PC-3 (cell line): ENCODE data around the gene NGDN. TPM values are rescaled to one million over a fixed set of nuclear protein-coding genes. Genes with fewer than 3 reads are reported as not detected.

Experiments used
- ATAC-seq: fragments of 200-7000 bp; cut with Tn5 transposase; 2 replicates; pipeline ENCODE4 v1.9.1; 2020; ENCODE audit warnings: mild to moderate bottlenecking, moderate library complexity
- BruUV-seq: library from RNA; stranded (reverse); fragments of 400-500 nt; replicated peaks from 2 replicates; lab custom pipeline; 2021; lab: Mats Ljungman, UMichigan
- CTCF ChIA-PET: fragments of 300-600 bp; sonication (Branson Sonifier 250); formaldehyde crosslinking; loops from one replicate; lab custom pipeline; 2022; ENCODE audit warnings: antibody characterized with exemption; lab: Charles Lee
- POLR2A ChIA-PET: fragments of 300-600 bp; sonication (Branson Sonifier 250); formaldehyde crosslinking; loops from one replicate; lab custom pipeline; 2022; ENCODE audit warnings: antibody characterized with exemption; ENCODE audit not compliant: unreplicated experiment; lab: Charles Lee
- DNase-seq: peaks from one replicate; pipeline ENCODE4 v3.0.0-alpha.2; 2015
- H2AFZ ChIP-seq: fragments of 300-600 bp; sonication (generic); 2 replicates; pipeline ENCODE4 v1.6.0; 2016; ENCODE audit warnings: antibody characterized with exemption, low read length
- H3F3A ChIP-seq: fragments of 300-600 bp; sonication (generic); one replicate; pipeline ENCODE4 v1.6.0; 2017; ENCODE audit warnings: antibody characterized with exemption, low read length, control low read depth, mild to moderate bottlenecking; ENCODE audit not compliant: unreplicated experiment
- H3K27ac ChIP-seq: fragments of 300-600 bp; sonication (generic); 2 replicates; pipeline ENCODE4 v1.5.1; 2016; ENCODE audit warnings: mild to moderate bottlenecking, low read length
- H3K27me3 ChIP-seq: fragments of 300-600 bp; sonication (generic); 2 replicates; pipeline ENCODE4 v1.6.1; 2016; ENCODE audit warnings: low read length, mixed read lengths
- H3K36me3 ChIP-seq: fragments of 300-600 bp; sonication (generic); 2 replicates; pipeline ENCODE4 v1.6.1; 2016; ENCODE audit warnings: low read depth, mixed run types, low read length, mixed read lengths
- H3K4me1 ChIP-seq: fragments of 300-600 bp; sonication (generic); 2 replicates; pipeline ENCODE4 v1.5.1; 2016; ENCODE audit warnings: low read length; ENCODE audit not compliant: insufficient read depth
- H3K4me2 ChIP-seq: fragments of 300-600 bp; sonication (generic); 2 replicates; pipeline ENCODE4 v1.6.0; 2016; ENCODE audit warnings: low read length
- H3K4me3 ChIP-seq: fragments of 300-600 bp; sonication (generic); 2 replicates; pipeline ENCODE4 v1.5.1; 2016; ENCODE audit warnings: mild to moderate bottlenecking, low read length, mixed read lengths
- H3K79me2 ChIP-seq: fragments of 300-600 bp; sonication (generic); 2 replicates; pipeline ENCODE4 v1.6.1; 2017; ENCODE audit warnings: low read length, mixed read lengths
- H3K9ac ChIP-seq: fragments of 300-600 bp; sonication (generic); 2 replicates; pipeline ENCODE4 v1.6.0; 2016; ENCODE audit warnings: mild to moderate bottlenecking, low read length
- H3K9me2 ChIP-seq: fragments of 300-600 bp; sonication (generic); replicated peaks from 2 replicates; pipeline ENCODE4 v1.6.1; 2016; ENCODE audit warnings: mixed run types, low read length, mixed read lengths
- H3K9me3 ChIP-seq: fragments of 300-600 bp; sonication (generic); 2 replicates; pipeline ENCODE4 v1.6.1; 2016; ENCODE audit warnings: low read length, mixed read lengths
- H4K20me1 ChIP-seq: fragments of 300-600 bp; sonication (generic); 2 replicates; pipeline ENCODE4 v1.6.1; 2016; ENCODE audit warnings: low read length, mixed read lengths
- EZH2 ChIP-seq: fragments of 300-600 bp; sonication (generic); IDR thresholded peaks from one replicate; pipeline ENCODE4 v1.6.1; 2017; ENCODE audit warnings: antibody characterized with exemption, mild to moderate bottlenecking, low read length; ENCODE audit not compliant: unreplicated experiment
- EZH2phosphoT487 ChIP-seq: fragments of 300-600 bp; sonication (generic); IDR thresholded peaks from 2 replicates; pipeline ENCODE4 v1.6.1; 2018; ENCODE audit warnings: mild to moderate bottlenecking, antibody characterized with exemption, low read length, borderline replicate concordance
- intact Hi-C: fragments of 100-400 bp; cut with micrococcal nuclease; formaldehyde crosslinking; loops from 2 replicates; pipeline ENCODE4 v1.9.0; 2023
- total RNA-seq: library from RNA; depleted of rRNA; stranded (reverse); fragments of >200 nt; gene quantifications from 2 replicates; pipeline ENCODE4 v1.2.3, GENCODE V29; 2014
- TF ChIP-seq, protein P1 (sequence below): fragments of 300-600 bp; sonication (generic); conservative IDR thresholded peaks from 2 replicates; pipeline ENCODE4 v1.5.1; 2017; ENCODE audit warnings: antibody characterized with exemption, low read depth, mild to moderate bottlenecking, low read length

The NGDN gene
- total RNA-seq, 1 experiment from 2014 or later, result 57.6 TPM

DNA sequence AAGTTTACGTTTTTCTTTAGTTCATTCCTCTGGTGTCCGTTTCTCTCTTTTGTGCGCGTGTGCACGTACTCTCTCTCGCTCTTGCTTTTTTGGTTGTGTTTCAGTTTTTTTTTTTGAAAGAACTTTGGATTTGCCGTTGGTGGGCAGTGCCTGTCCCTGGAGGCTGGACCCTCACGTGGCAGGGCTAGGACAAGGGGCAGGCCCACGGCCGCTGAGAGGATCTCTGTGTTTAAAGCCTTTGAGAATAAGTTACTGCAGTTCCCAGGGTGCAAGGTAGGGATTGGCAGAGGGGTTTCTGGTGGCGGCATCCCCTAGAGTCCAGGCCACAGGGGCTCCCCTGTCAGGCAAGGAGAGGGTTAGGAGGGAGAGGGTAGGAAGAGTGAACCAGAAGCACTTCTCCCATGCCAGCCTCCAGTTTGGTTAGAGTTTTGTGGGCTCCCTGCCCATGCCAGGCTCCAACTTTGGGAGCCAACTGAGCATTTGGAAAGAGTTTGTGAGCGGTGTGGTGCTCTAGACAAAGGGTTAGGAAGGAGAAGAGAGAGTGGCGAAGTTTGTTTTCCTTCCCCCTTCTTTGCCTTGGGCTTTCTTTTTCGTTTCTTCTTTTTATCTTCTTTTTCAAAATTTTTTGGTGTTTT is 51.5 kb downstream of the NGDN start:
- Histone ChIP-seq H3K9me2 (no peaks in the 10 kb centered on the region), H2AFZ (no peak overlapping the region), H3K79me2 (no peaks in the 10 kb centered on the region), H4K20me1 (no peaks in the 10 kb centered on the region), H3K4me2 (no peak overlapping the region), H3K4me3 (no peak overlapping the region), H3K9me3 (no peaks in the 10 kb centered on the region), H3F3A (no peaks in the 10 kb centered on the region), H3K9ac (no peak overlapping the region), H3K27me3 (no peaks in the 10 kb centered on the region), H3K27ac (no peak overlapping the region), H3K36me3 (no peaks in the 10 kb centered on the region), H3K4me1 (no peaks in the 10 kb centered on the region)
- DNase-seq (no peak), ATAC-seq (no peak)
- intact Hi-C loops, result no loop called here
- TF ChIP-seq EZH2phosphoT487, result no peak
- TF ChIP-seq, protein P1, sequence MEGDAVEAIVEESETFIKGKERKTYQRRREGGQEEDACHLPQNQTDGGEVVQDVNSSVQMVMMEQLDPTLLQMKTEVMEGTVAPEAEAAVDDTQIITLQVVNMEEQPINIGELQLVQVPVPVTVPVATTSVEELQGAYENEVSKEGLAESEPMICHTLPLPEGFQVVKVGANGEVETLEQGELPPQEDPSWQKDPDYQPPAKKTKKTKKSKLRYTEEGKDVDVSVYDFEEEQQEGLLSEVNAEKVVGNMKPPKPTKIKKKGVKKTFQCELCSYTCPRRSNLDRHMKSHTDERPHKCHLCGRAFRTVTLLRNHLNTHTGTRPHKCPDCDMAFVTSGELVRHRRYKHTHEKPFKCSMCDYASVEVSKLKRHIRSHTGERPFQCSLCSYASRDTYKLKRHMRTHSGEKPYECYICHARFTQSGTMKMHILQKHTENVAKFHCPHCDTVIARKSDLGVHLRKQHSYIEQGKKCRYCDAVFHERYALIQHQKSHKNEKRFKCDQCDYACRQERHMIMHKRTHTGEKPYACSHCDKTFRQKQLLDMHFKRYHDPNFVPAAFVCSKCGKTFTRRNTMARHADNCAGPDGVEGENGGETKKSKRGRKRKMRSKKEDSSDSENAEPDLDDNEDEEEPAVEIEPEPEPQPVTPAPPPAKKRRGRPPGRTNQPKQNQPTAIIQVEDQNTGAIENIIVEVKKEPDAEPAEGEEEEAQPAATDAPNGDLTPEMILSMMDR, result no peak
- no peak for TF ChIP-seq EZH2
- POLR2A ChIA-PET, result no interaction called here
- no TSS peak for BruUV-seq
- CTCF ChIA-PET, result no interaction called here

- no peaks in the 10 kb centered on the region for H3K27me3 ChIP-seq
- H3K9me3 ChIP-seq, result no peaks in the 10 kb centered on the region
- no peak for ATAC-seq
- H3F3A ChIP-seq, result no peaks in the 10 kb centered on the region
- ChIA-PET CTCF (no interaction called here), POLR2A (no interaction called here)
- H3K4me2 ChIP-seq, result no peak overlapping the region
- intact Hi-C loops, result no loop called here
- TF ChIP-seq, protein P1, result no peak
- no peak for TF ChIP-seq EZH2phosphoT487
- H3K36me3 ChIP-seq, result no peaks in the 10 kb centered on the region
- no peak overlapping the region for H2AFZ ChIP-seq
- no peak overlapping the region for H3K9ac ChIP-seq
- no TSS peak for BruUV-seq
- no peaks in the 10 kb centered on the region for H3K9me2 ChIP-seq
- no peak for DNase-seq
- H4K20me1 ChIP-seq, result no peaks in the 10 kb centered on the region
- no peak overlapping the region for H3K4me3 ChIP-seq
- no peaks in the 10 kb centered on the region for H3K4me1 ChIP-seq
- H3K27ac ChIP-seq, result no peak overlapping the region
- no peaks in the 10 kb centered on the region for H3K79me2 ChIP-seq
Observed at GRCh38 chr14:23521785-23522640, 52.5 kb downstream of the NGDN start.

DNA sequence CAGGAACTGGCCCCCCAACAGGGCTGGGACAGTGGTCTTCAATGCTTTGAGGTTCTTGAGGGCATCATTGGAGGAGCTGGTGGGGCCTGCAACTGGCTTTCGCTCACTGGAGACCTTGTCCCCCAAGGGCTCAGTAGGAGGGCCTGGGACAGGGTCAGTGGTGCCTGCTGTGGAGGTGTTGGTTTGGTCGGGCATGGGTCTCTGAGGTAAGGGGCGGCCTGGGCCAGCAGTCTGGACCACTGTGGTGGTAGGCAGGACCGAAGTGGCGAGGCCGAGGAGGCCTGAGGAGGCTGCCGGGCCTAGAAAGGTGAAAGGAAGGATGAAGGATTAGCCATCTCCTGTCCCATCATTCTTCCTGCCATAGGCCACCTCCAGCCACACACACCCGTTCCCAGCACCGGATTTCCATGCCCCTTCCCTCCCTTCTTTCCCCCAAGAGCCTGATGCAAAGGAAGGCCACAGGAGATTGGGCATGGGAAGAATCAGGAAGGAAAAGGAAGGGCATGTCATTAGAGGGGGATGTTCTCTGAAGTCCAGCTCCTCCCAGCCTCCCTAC is 53.2 kb downstream of the NGDN start:
- DNase-seq, result no peak
- BruUV-seq, result no TSS peak

More for the DNA sequence above, 53.2 kb downstream of the NGDN start:
- CTCF ChIA-PET, result no interaction called here
- POLR2A ChIA-PET, result no interaction called here
- ATAC-seq, result no peak
- Histone ChIP-seq H2AFZ (no peak overlapping the region), H3K27ac (no peak overlapping the region), H4K20me1 (no peaks in the 10 kb centered on the region), H3K4me3 (no peak overlapping the region), H3K9me2 (no peaks in the 10 kb centered on the region), H3K36me3 (no peaks in the 10 kb centered on the region), H3F3A (no peaks in the 10 kb centered on the region), H3K9ac (no peak overlapping the region), H3K4me2 (no peak overlapping the region), H3K27me3 (no peaks in the 10 kb centered on the region), H3K79me2 (no peaks in the 10 kb centered on the region), H3K9me3 (no peaks in the 10 kb centered on the region), H3K4me1 (no peaks in the 10 kb centered on the region)
- intact Hi-C loops, result no loop called here
- TF ChIP-seq EZH2phosphoT487, result no peak
- TF ChIP-seq, protein P1, result no peak
- no peak for TF ChIP-seq EZH2
